GM19455 (cell line): ENCODE results near the gene TBC1D1.

Source experiments
- ATAC-seq: cut with Tn5 transposase; IDR thresholded peaks from one replicate; pipeline ENCODE4 v1.9.1; 2021; ENCODE audit not compliant: unreplicated experiment

The TBC1D1 gene

DNA sequence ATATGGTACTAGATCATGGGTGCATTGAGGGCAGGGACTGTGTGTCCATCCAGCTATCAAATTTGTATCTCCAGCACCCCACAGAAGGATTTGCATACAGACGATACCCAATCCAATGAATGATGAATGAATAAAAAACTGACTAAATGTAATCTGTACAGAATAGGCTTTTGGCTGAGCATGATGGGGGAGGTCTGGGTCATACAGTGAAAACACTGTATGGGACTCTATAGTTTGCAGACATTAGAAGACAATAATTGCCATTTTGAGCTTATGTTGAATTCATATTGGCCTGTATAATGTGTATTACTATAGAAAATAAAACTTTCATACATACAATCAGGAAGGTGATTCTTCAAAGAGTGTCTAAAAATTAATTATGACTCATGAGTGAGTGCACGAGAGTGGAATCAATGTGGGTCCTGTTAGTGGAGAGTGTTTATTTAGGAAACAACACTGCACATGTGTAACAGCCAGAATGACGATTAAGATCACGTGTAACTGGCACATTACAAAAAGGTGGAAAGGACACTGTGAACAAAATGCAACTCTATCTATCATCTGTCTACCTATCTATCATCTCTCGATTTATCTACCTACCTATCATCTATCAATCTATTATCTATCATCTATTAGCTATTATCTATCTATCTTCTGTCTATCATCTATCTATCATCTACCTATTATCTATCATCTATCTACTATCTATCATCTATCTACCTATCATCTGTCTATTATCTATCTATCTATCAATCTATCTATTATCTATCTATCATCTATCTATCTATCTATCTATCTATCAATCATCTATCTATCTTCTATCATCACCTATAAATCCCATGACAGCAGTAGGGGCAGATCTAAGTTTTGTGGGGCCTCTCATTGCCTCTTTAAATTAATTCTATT, 270.6 kb downstream of the TBC1D1 start:
- no peak for ATAC-seq

- ATAC-seq: no peak
Measured at GRCh38 chr4:38162240-38162784, 271.4 kb downstream of the TBC1D1 start.

DNA sequence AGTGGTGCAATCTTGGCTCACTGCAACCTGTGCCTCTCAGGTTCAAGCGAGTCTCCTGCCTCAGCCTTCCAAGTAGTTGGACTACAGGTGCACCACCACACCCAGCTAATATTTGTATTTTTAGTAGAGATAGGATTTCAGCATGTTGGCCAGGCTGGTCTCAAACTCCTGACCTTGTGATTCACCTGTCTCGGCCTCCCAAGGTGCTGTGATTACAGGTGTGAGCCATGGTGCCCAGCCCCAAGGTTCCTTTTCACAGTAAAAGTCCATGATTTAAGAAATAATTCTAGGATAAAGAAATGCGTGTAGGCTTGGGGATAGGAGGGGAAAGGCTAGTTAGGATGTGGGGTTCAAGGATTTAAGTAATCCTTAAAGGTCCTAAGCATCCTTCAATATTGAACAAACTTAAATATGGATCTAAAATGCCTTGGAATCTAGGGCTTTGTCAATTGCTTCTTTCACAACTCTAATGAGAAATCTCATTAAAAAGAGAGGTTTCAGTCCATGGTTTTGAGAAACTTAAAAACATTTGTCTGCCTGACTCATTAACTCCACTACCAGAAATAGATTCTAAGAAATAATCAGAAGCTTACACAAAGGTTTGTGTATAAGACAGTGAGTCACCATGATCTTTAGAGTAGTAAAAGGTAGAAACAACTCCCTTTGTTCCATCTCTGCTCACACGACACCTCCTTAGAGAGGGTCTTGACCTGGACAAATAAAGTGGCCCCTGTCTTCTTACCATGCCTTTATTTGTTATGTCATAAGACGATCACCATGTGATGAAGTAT, 272.5 kb downstream of the TBC1D1 start:
- no peak for ATAC-seq

DNA sequence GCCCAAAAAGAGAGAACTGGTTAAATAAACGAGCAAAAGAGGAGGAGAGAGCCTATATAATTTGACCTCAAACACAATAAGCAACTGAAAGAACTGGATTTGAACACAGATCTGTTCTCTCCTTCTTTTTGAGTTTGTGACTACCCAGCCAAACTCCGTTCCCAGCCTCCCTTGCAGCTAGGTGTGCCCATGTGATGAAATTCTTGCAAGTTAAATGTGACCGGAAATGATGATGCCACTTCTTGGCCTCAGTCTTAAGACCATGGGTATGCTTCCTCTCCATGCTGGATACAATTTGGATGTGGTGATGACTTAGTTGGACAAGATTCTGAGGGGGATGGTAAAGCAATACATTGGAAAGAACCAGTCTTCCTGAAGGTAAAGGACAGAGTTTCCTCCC, 273.5 kb downstream of the TBC1D1 start:
- no peak for ATAC-seq

DNA sequence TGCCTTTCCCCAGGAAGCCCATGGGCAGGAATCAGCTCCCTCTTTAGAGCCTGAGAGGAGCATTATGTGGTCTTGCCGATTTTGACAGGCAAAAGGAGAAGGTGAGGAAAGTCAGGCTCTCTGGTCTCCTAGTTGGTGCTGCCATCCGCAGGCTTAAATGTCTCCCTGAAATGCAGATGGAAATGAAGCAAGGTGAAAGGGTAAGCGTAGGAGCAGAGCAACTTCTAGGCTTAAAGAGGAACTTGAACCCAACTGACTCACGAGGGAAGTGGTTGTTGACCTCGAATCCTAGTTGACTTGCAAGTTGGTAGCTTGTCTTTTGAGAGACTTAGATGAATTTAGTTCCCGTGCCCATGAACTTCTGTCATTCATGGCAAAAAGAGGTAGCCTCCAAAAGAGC, 275.2 kb downstream of the TBC1D1 start:
- ATAC-seq: no peak

DNA sequence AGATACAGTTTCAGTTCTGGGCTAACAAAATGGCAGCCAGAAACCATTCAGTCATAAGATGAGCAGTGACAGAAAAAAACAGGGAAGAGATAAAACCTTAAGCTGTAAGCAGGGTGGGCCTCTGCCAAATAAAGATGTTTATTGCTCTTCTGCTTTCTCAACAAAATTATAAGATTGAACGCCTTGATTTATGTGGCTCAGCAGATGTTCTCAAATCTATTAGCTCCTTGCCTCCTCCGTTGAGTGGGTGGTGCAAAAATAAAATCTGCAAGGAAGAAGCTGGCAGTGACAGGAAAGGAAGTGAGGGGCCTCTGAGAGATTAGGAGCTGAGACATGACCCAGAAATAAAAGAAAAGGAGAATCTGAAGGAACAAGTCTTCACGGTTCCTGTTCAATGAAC, 275.9 kb downstream of the TBC1D1 start:
- no peak for ATAC-seq

DNA sequence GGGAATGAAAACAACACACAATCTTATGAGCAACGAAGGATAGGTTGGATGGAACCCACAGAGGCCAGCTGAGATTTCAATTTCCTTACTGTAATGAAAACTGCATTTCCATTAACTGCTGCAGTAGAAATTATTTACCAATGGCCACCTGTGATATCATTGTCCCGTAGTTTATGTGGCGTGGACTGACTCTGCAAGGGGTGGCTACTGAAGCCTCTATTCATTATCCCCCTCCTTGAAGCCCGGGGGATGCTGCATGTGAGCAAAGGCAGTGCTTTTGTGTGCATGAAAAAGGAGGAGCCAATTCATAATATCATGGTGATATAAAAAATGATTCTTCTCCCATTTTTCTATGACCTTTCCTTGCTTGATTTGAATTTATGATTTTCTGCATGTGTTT, 277.1 kb downstream of the TBC1D1 start:
- ATAC-seq: no peak

DNA sequence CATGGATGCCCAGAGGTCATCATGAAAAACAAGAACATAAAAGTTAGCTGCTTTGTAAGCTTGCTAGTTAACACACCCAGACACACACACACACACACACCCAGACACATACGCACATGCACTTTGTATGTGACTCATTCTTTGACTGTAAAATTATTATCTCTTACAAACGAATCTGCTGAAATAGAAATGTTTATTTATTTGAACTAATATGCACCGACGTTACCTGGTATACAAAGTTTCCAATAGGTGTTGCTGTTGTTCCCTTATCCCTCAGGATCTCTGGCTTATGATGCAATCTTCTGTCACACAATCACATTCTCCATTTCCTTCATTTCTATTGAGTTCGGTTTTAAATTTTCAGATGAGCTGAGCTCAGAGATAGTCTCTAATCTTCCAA, 278.6 kb downstream of the TBC1D1 start:
- ATAC-seq: no peak

DNA sequence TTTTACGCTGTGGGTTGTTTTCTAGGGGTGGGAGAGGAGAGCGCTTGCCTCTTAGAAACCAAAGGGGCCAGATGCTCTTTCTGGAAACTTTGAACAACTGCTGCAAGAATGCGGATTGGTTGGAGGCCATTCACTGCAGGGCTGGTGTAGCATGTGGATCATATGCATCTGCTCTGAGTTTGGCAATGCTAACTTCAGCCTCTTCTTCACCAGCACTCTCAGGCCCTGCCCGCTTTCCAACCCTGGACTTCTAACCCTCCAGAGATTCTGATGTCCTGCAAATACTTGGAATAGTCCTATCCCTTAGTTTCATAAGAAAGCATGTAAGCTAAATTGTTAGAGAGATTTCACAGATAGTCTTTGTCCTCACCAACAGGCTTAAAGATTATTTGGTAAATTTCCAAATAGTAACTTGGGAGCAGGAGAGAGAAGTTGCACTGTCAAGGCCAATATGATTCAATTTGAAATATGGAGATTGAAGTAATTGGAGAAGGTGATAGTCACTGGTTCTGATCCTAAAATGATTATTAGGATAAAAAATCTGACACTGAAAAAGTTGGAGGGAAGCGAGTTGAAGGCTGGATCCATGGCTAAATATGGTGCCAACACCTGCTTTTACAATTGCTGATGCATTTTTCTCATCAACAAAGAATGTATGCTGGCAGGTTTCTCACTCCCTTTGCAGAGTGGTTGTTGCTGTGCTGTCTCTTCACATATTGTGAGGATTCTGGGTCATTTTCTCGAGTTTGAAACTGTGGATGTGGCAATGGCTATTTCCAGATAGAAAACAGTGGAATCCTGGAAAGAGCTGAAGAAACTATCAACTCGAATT, 279.7 kb downstream of the TBC1D1 start:
- ATAC-seq: no peak

DNA sequence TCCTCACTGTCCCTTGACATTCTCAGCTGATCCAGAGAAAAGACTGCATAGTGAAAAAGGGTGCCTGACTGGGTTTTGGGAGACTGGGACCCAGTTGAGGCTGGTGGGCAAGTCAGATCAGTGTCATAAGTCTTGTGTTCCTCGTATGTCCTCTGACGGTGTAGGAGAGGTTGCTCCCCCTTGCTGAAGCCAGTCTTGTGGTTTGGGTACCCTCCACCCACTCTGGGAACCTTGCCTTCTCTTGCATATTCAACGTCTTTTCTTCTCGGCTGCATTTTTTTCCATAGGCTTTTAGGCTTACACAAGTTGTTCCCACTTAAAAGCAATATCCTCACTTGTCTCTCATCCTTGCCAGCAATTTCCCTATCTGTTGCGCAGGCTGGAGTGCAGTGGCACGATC, 281.2 kb downstream of the TBC1D1 start:
- no peak for ATAC-seq

DNA sequence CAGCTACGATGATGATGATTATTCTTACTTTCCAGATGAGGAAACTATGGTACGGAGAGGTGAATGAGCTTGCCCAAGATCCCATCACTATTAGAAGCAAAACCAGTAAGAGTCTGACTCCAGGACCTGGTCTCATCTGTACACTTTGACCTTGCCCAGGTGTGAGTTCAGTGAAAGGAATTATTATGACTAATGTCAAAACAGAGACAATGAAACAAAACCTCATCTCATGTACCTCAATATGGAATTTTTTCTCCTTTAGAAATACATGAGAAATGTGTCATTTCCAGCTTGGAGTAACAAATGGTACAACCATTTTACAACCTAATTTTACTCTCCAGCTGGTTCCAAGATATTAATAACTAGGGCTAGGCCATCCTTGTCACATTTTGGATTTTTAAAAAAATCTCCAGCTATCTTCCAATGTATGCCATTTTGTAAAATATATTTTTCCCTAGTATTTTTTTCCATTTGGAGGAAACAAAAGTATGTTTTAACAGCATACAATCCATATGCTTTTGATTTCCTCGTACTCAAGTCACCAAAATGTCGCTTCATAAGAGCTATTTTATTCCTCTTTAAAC, 283.1 kb downstream of the TBC1D1 start:
- no peak for ATAC-seq

DNA sequence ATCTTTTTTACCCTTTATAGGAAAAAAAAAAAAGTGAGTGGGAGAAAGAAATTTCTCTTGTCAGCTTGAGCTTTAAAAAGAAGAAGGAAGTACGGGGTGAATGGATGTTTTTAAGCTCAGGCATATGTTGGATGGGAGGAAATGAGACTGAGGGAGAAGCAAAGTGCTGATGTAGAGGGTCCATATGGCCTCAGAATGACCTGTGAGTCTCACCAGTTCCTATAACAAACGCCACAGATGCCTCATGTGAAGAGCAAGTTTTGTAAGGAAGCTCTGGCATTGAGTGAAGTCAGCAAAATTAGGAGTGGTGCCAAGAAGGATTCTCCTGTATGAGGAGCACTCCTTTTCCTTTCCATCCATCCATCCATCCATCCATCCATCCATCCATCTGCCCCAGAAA, 283.9 kb downstream of the TBC1D1 start:
- no peak for ATAC-seq

DNA sequence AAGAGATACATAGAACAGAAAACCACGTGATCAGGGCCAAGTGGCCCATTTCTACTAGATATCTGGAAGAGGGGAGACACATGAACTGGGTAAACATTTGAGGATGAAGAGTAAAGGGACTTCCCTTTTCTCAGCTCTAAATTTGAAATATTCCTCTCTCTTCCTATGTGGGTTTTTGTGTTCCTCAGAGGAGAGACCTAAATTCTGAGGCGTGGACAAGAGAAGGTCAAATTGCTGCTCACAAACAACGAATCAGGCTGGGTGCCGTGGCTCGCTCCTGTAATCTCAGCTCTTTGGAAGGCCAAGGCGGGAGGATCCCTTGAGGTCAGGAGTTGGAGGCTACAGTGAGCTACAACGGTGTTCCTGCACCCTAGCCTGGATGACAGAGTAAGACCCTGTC, 285.3 kb downstream of the TBC1D1 start:
- ATAC-seq: no peak

GRCh38 chr4:38177035-38177546, 286.2 kb downstream of the TBC1D1 start:
- ATAC-seq: no peak

DNA sequence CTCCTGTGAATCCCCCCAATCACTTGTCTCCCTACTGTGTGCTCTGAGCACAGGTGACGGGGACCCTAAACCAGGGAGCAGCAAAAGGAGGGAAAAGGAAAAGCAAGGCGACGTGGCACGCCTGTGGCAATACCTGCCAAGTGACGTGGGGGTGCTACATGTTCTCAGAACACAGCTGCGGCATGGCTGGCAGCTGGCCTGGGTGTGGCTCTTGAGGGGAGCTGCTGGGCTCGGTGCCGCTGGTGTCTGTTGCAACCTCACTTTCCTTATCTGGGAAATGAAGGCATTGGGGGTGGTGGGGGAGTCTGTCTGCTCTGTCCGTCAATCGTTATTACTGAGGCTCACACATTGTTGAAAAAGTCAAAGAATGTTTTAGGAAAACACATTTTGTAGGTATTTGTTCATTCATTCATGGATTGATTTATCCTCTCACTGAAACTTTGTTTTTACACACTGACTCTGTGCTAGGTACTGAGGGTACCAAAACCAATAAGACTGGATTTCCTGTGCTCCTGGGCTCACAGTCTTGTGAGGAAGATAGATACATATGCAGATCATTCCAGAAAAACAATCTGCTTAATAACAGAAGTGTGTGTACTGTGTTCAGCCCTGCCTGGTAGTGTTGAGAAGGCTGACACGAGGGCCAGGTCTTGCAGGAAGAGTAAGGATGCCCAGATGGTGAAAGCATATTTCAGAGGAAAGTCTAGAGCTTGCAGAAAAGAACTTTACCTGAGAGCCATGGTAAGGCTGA, 286.9 kb downstream of the TBC1D1 start:
- no peak for ATAC-seq

GRCh38 chr4:38178392-38178995, 287.6 kb downstream of the TBC1D1 start:
- ATAC-seq: no peak

DNA sequence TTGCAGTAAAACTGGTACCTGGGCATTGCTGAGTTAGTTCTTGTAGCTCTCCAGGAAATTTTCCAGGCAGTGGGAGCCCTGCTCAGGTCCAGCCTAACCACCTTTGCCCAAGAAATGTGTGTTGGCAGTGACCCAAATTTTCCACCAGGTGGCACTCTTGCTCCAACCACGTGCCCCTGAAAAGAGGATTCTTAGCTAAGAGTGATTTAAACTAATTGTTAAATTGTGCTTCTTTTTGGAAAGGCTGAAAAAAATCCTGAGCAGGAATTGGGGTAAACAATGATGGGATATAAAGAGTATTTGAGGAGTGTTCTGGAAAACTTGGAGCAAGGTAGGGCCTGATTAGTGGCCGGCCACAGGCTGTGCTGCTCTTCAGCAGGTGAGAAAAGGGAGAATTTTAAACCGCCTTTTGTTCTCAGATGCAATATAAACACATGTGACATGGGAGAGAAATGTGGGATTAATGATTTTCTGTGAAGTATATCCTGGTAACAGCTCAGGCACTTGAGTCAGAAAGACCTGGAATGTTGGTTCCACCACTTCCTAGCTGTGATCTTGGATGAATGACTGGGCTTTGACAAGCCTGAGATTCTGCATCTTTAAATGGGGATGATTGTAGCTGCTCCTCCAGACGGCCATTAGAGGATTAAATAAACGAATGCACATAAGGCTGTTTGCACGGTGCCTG, 288.9 kb downstream of the TBC1D1 start:
- peak; percentile 48 for ATAC-seq

GRCh38 chr4:38180456-38180855, 289.6 kb downstream of the TBC1D1 start:
- no peak for ATAC-seq

DNA sequence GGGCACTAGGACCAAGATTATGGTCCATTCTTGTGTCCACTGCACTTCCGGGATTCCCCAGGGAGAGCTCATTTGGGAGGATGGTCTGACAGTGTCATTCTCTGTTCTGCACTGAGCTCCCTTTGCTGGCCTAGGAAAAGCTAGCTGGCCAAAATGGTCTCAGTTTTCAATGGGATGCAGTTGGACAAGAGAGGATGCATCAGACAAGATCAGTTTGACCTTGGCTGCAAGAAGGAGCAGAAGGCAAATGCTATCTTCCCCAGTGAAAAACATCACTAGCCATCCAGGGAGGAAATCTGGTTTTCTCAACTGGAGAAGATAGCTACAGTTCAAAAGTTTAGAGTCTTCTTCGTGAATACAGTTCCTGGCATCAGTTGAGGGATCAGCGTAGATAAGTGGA, 290.4 kb downstream of the TBC1D1 start:
- ATAC-seq: no peak
